Prostate gland (tissue), 2 donors: ENCODE measurements around the gene DCLK2.

ENCODE experiments used
- CTCF ChIP-seq, 4 experiments: fragments of 200-600 bp in 2 of 4; fragments of 450-650 bp in 2 of 4; sonication (generic) in 2 of 4; IDR thresholded peaks; 1 replicate in 3 of 4; 2 replicates in 1 of 4; pipeline ENCODE4 v1.5.1; 2016 to 2019; ENCODE audit warnings: antibody characterized with exemption in 4 of 4, mild to moderate bottlenecking in 2 of 4, moderate library complexity in 2 of 4
- POLR2AphosphoS5 ChIP-seq: sonication (generic); formaldehyde crosslinking; IDR thresholded peaks from one replicate; pipeline ENCODE4 v1.6.1; 2017; ENCODE audit warnings: antibody characterized with exemption

DNA sequence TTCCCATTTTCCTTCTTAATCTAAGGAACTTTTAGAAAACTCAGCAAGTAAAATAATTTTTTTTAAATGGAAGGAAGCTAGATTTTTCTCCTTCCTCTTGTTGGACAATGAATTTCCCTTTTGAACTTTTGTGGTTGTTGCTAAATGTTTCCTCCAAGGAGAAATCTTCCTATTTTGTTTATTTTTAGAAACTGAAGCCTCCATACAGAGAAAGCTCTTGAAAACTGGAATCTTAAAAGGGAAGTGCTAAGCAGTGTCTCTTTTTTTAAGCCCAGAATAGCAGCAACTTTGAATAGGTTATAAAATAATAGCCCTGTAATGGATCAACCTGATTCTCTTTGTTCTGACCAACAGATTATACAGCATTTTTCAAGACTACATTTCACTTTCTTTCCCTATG is 15.1 kb upstream of the DCLK2 start:
- TF ChIP-seq POLR2AphosphoS5 (no peak), CTCF (IDR thresholded peaks at IDR 0.05) (no peak)
